Stimulated activated CD8-positive, alpha-beta memory T cell treated with anti-CD3 and anti-CD28 coated beads, Interleukin-12 subunit alpha, Interleukin-12 subunit beta, amount 100 ng/mL, for 24 hours (primary cell): ENCODE data around the gene ZNF683.
"Not testable (repeated sequence)": the region's sequence is repeated elsewhere in the genome, so short reads cannot be mapped to it uniquely, and the experiment has no call there.

ENCODE experiments used
- DNase-seq: peaks from one replicate; pipeline ENCODE4 v3.0.0-alpha.2; 2020; ENCODE audit errors: extremely low read depth

ZNF683 gene

GRCh38 chr1:26337206-26337535 lies 35.4 kb downstream of the ZNF683 start:
- DNase-seq = no peak

- DNase-seq = peak; percentile 57
These were observed 35.9 kb downstream of the ZNF683 start for GRCh38 chr1:26336477-26337205.

GRCh38 chr1:26335774-26336476 lies 36.6 kb downstream of the ZNF683 start:
- no peak for DNase-seq

GRCh38 chr1:26333312-26333711 lies 39.2 kb downstream of the ZNF683 start:
- DNase-seq = not testable (repeated sequence)

- no peak for DNase-seq
These were observed 42.3 kb downstream of the ZNF683 start for GRCh38 chr1:26330276-26330675.

GRCh38 chr1:26329380-26329779 lies 43.2 kb downstream of the ZNF683 start:
- not testable (repeated sequence) for DNase-seq

GRCh38 chr1:26328597-26328996 lies 44.0 kb downstream of the ZNF683 start:
- no peak for DNase-seq

- DNase-seq = no peak
These were observed 44.6 kb downstream of the ZNF683 start for GRCh38 chr1:26327956-26328362.

- no peak for DNase-seq
These were observed 48.0 kb downstream of the ZNF683 start for GRCh38 chr1:26324550-26324949.

GRCh38 chr1:26323382-26323781 lies 49.2 kb downstream of the ZNF683 start:
- DNase-seq = no peak

GRCh38 chr1:26322042-26322331 lies 50.6 kb downstream of the ZNF683 start:
- DNase-seq = no peak

- DNase-seq = peak; percentile 82
These were observed 51.1 kb downstream of the ZNF683 start for GRCh38 chr1:26321315-26322041.

GRCh38 chr1:26320896-26321295 lies 51.7 kb downstream of the ZNF683 start:
- DNase-seq = no peak

GRCh38 chr1:26318338-26319064 lies 54.0 kb downstream of the ZNF683 start:
- DNase-seq = no peak

- no peak for DNase-seq
These were observed 54.8 kb downstream of the ZNF683 start, which contains the start of gene CD52 for GRCh38 chr1:26317612-26318337. TSS of gene CD52 (plus strand) at chr1:26317958. CDS start at chr1:26318018, 60 bp downstream.

GRCh38 chr1:26317146-26317545 lies 55.4 kb downstream of the ZNF683 start:
- no peak for DNase-seq

GRCh38 chr1:26315874-26316850 lies 56.4 kb downstream of the ZNF683 start:
- no peak for DNase-seq

- DNase-seq = no peak
These were observed 58.0 kb downstream of the ZNF683 start for GRCh38 chr1:26314501-26314900.
